Choroid plexus epithelial cell (primary cell): ENCODE measurements around the gene TTC39B.

Experiments used
- DNase-seq: peaks from one replicate; pipeline ENCODE4 v3.0.0-alpha.2; 2010; ENCODE audit warnings: low read depth
- H3K4me3 ChIP-seq: 2 replicates; pipeline ENCODE4 v1.5.1; 2011; ENCODE audit warnings: low read depth, mild to moderate bottlenecking, control low read depth, low read length, moderate library complexity
- TF ChIP-seq, protein P1 (sequence below): conservative IDR thresholded peaks from 2 replicates; pipeline ENCODE4 v1.5.1; 2011; ENCODE audit warnings: low read depth, mild to moderate bottlenecking, control low read depth, inconsistent platforms, low read length, moderate library complexity

The TTC39B gene

DNA sequence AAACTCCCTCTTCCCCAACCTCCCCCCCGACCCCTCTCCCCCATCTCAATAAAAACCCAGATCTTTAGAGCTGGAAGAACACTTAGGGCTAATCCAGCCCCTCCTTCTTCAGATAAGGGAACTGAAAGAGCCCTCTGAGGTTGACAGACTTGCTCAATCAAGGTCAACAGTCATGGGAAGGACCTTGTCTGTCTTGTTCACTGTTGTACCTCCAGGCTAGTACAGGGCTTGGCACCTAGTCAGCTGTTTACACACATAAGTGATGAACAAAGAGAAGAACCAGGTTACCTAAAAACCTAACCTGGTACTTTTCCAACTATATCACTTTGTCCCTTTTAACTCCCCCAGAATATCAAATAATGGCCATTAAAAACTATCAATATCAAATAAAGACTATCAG lies 2.4 kb downstream of the TTC39B start:
- H3K4me3 ChIP-seq = no peak overlapping the region
- TF ChIP-seq, protein P1, sequence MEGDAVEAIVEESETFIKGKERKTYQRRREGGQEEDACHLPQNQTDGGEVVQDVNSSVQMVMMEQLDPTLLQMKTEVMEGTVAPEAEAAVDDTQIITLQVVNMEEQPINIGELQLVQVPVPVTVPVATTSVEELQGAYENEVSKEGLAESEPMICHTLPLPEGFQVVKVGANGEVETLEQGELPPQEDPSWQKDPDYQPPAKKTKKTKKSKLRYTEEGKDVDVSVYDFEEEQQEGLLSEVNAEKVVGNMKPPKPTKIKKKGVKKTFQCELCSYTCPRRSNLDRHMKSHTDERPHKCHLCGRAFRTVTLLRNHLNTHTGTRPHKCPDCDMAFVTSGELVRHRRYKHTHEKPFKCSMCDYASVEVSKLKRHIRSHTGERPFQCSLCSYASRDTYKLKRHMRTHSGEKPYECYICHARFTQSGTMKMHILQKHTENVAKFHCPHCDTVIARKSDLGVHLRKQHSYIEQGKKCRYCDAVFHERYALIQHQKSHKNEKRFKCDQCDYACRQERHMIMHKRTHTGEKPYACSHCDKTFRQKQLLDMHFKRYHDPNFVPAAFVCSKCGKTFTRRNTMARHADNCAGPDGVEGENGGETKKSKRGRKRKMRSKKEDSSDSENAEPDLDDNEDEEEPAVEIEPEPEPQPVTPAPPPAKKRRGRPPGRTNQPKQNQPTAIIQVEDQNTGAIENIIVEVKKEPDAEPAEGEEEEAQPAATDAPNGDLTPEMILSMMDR = no peak
- no peak for DNase-seq

- no peak overlapping the region for H3K4me3 ChIP-seq
- DNase-seq = peak; percentile 18
- TF ChIP-seq, protein P1 = no peak
These were observed 6.8 kb downstream of the TTC39B start for GRCh38 chr9:15300218-15300617.

DNA sequence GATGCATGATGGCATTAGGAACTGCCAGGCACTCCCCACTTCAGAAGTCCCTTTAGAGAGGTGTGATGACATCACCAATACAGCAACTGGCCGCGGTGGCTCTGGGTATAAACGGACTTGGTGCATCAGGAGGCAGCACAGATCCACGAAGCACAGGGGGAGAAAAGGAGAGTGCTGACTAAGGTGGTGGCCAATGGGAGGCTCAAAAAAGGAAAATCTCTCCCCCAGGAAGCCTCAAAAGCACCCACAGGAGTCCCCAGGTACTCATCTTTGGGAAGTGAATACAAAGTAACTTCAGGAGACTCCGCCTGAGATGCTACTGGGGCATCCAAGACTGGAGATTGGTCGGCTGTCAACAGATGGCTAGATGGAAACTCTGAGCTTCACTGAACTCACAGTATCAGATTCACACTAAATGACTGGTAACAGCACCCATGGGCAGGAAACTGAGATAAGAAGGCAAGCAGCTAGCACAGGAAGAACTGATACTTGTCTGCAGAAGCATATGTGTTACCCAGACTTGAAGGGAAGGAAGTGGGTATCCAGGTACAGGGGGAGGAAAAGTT lies 7.6 kb downstream of the TTC39B start:
- H3K4me3 ChIP-seq = no peak overlapping the region
- no peak for DNase-seq
- TF ChIP-seq, protein P1 = no peak

DNA sequence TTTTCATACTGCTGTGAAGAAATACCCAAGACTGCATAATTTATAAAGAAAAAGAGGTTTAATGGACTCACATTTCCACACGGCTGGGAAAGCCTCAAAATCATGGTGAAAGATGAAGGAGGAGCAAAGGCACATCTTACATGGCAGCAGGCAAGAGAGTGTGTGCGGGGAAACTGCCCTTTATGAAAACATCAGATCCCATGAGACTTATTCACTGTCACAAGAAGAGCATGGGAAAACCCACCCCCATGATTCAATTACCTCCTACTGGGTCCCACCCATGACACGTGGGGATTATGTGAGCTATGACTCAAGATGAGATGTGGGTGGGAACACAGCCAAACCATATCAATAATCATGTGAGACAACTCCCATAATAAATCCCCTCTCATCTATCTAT lies 8.7 kb downstream of the TTC39B start:
- DNase-seq = no peak
- TF ChIP-seq, protein P1 = no peak
- H3K4me3 ChIP-seq = no peak overlapping the region

DNA sequence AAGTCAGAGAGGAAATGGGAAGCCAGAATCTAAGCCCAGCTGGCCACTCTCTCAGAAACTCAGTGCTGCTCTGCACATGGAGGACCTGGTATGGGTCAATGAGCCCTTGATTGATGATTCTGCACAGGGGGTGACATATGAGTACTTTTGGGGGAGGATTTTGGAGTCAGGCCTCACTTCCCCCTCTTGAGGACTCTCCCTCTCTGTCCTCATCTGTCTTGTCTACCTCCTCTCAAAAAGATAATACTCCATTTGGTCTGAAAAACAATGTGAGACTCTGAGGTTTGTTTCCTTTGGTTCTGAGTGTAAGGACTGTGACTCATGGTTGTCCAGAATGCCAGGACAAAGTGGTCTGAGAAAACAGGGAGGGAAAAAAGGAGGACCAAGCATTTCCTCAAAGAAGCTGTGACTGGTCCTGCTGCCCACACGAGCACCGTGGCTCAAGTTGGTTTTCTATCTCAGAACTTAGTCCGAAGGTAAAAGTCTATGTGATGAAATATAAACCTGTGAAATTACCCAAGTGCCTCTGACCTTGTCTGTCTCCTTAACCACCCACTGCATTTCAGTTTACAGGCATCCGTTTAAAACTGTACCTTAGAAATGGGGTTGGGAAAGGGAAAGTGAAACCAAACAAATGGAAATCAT lies 11.1 kb downstream of the TTC39B start:
- peak overlapping the region; percentile 39 for H3K4me3 ChIP-seq
- TF ChIP-seq, protein P1 = no peak
- DNase-seq = peak; percentile 70

- TF ChIP-seq, protein P1 = no peak
- DNase-seq = no peak
- no peak overlapping the region for H3K4me3 ChIP-seq
These were observed 12.4 kb downstream of the TTC39B start for GRCh38 chr9:15294604-15295003.

- peak; percentile 39 for DNase-seq
- TF ChIP-seq, protein P1 = peak; percentile 13
These were observed 13.2 kb downstream of the TTC39B start for GRCh38 chr9:15293804-15294316.

More at GRCh38 chr9:15293804-15294316, 13.2 kb downstream of the TTC39B start:
- H3K4me3 ChIP-seq = no peak overlapping the region
